ENCODE data around the gene CIB2.

- no peak for TF ChIP-seq POLR2A (IDR thresholded peaks at IDR 0.05)
- TF ChIP-seq CTCF (IDR thresholded peaks at IDR 0.05): peak in 6 of 7 experiments; percentile 5 to 99 (median 90)
Observed at GRCh38 chr15:78108300-78109084, 22.8 kb downstream of the CIB2 start.

Data from stomach (tissue), 4 donors.